Measurements from ENCODE around the gene KLHL22.

GRCh38 chr22:20486229-20486628, 9.4 kb downstream of the KLHL22 start:
- no peak for TF ChIP-seq SP1 (IDR thresholded peaks at IDR 0.05)
- no peak for TF ChIP-seq REST (IDR thresholded peaks at IDR 0.05)

Data from liver (tissue), 2 donors.